Measurements from ENCODE around the gene HIRIP3. TPM values are rescaled to one million over a fixed set of nuclear protein-coding genes. Genes with fewer than 3 reads are reported as not detected.

HIRIP3 gene
- total and polyA plus RNA-seq, 2 donors (not counting 3 experiments of a cell fraction or from before 2014, with no cell fraction given) = 6.7 to 8.6 TPM

GRCh38 chr16:29982560-29983419 lies 12.6 kb downstream of the HIRIP3 start:
- no peak overlapping the region for H2AFZ ChIP-seq (ENCODE audit: low read depth, low read length)
- POLR2A ChIA-PET = interaction anchor here (0.7 kb wide), 1 partner anchor 11 kb away, joined by 3 read pairs; no protein-coding TSS in a partner anchor
- H3K9me3 ChIP-seq (replicated peaks; ENCODE audit: control insufficient read depth, insufficient read depth, low read length) = no peaks in the 10 kb centered on the region
- intact Hi-C loops (cut with micrococcal nuclease) (no loop called here), dilution Hi-C loops (cut with MboI; ENCODE audit: extremely low pct_ligation_motif_present, low sequenced_read_pairs) (no loop called here)
- FAIRE-seq (no peak), DNase-seq (ENCODE audit: low read depth, low spot score) (no peak)
- H3K4me2 ChIP-seq (ENCODE audit: insufficient read depth, low read length) = no peak overlapping the region
- H3K9ac ChIP-seq (replicated peaks; ENCODE audit: extremely low read depth, insufficient read depth, low read length) = no peak overlapping the region
- no peak overlapping the region for H3K4me3 ChIP-seq (replicated peaks in 1 of 3; ENCODE audit: insufficient read depth in 1 of 3, low read depth in 1 of 3, low read length in 3 of 3)
- peaks cover 27% of the 10 kb centered on the region for H3K79me2 ChIP-seq (ENCODE audit: control insufficient read depth, insufficient read depth, low read length)
- H3K27ac ChIP-seq (ENCODE audit: insufficient read depth, low read depth, low read length) = no peak overlapping the region
- CTCF ChIA-PET = no interaction called here
- H3K36me3 ChIP-seq (ENCODE audit: control insufficient read depth in 2 of 2, extremely low read depth in 1 of 2, insufficient read depth in 2 of 2, low read length in 2 of 2) = peaks cover 50 to 91% of the 10 kb centered on the region in 2 experiments
- H4K20me1 ChIP-seq (replicated peaks; ENCODE audit: control insufficient read depth, extremely low read depth, insufficient read depth, low read length) = no peaks in the 10 kb centered on the region
- H3K27me3 ChIP-seq (ENCODE audit: control insufficient read depth in 2 of 2, insufficient read depth in 2 of 2, low read length in 2 of 2) = no peaks in the 10 kb centered on the region
- TF ChIP-seq POLR2AphosphoS5 (IDR thresholded peaks at IDR 0.05; ENCODE audit: insufficient read depth, low read depth, low read length) (no peak), JUN (IDR thresholded peaks at IDR 0.05; ENCODE audit: borderline replicate concordance, insufficient read depth, insufficient read length, low read depth) (no peak), FOS (IDR thresholded peaks at IDR 0.05; ENCODE audit: borderline replicate concordance, insufficient read depth, low read length) (no peak), GATA2 (IDR thresholded peaks at IDR 0.05; ENCODE audit: insufficient read depth, insufficient read length, low read depth, low read length) (no peak), EZH2 (IDR thresholded peaks at IDR 0.05; ENCODE audit: borderline replicate concordance, low read depth, low read length, severe bottlenecking) (no peak), POLR2A (IDR thresholded peaks at IDR 0.05; ENCODE audit: low read depth, low read length) (no peak), MYC (IDR thresholded peaks at IDR 0.05; ENCODE audit: low read depth, low read length) (no peak)
- TF ChIP-seq, protein P1, sequence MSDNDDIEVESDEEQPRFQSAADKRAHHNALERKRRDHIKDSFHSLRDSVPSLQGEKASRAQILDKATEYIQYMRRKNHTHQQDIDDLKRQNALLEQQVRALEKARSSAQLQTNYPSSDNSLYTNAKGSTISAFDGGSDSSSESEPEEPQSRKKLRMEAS (IDR thresholded peaks at IDR 0.05; ENCODE audit: insufficient read depth, insufficient read length) = no peak
- TF ChIP-seq, protein P2, sequence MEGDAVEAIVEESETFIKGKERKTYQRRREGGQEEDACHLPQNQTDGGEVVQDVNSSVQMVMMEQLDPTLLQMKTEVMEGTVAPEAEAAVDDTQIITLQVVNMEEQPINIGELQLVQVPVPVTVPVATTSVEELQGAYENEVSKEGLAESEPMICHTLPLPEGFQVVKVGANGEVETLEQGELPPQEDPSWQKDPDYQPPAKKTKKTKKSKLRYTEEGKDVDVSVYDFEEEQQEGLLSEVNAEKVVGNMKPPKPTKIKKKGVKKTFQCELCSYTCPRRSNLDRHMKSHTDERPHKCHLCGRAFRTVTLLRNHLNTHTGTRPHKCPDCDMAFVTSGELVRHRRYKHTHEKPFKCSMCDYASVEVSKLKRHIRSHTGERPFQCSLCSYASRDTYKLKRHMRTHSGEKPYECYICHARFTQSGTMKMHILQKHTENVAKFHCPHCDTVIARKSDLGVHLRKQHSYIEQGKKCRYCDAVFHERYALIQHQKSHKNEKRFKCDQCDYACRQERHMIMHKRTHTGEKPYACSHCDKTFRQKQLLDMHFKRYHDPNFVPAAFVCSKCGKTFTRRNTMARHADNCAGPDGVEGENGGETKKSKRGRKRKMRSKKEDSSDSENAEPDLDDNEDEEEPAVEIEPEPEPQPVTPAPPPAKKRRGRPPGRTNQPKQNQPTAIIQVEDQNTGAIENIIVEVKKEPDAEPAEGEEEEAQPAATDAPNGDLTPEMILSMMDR (IDR thresholded peaks at IDR 0.05; ENCODE audit: extremely low read depth in 1 of 2, insufficient read depth in 1 of 2, low read depth in 1 of 2, low read length in 2 of 2) = no peak
- no TSS peak for BruUV-seq (replicated peaks)
- peaks cover 18% of the 10 kb centered on the region for H3K4me1 ChIP-seq (ENCODE audit: control insufficient read depth, extremely low read depth, insufficient read depth, low read length)
- H3K9me1 ChIP-seq (replicated peaks; ENCODE audit: control insufficient read depth, extremely low read depth, insufficient read depth, low read length) = no peaks in the 10 kb centered on the region
